Liver (tissue), 9 donors: ENCODE measurements around the gene MCF2L2. TPM values are rescaled to one million over a fixed set of nuclear protein-coding genes. Genes with fewer than 3 reads are reported as not detected.

Experiments used
- DNase-seq: peaks from one replicate; pipeline ENCODE4 v3.0.0-alpha.2; 2017; ENCODE audit warnings: low spot score
- H3K27ac ChIP-seq, 2 donors: one replicate each; pipeline ENCODE4 v1.7.0; 2013; ENCODE audit warnings: inconsistent platforms in 2 of 2, low read length in 2 of 2, control low read depth in 1 of 2, low read depth in 1 of 2, mild to moderate bottlenecking in 1 of 2
- H3K27me3 ChIP-seq, 4 donors: one replicate each; pipeline versions ENCODE4 v1.6.1 to v1.7.0; 2013; ENCODE audit warnings: low read length in 3 of 4, inconsistent platforms in 1 of 4, mild to moderate bottlenecking in 1 of 4, moderate library complexity in 1 of 4; ENCODE audit not compliant: control insufficient read depth in 4 of 4, insufficient read depth in 4 of 4
- H3K36me3 ChIP-seq, 4 donors: one replicate each; pipeline versions ENCODE4 v1.6.1 to v1.7.0; 2013; ENCODE audit warnings: low read length in 3 of 4, mild to moderate bottlenecking in 3 of 4, low read depth in 1 of 4, moderate library complexity in 1 of 4; ENCODE audit not compliant: control insufficient read depth in 4 of 4, insufficient read depth in 3 of 4
- H3K4me1 ChIP-seq, 4 donors: one replicate each; pipeline versions ENCODE4 v1.6.1 to v1.7.0; 2013; ENCODE audit warnings: low read length in 3 of 4, mild to moderate bottlenecking in 3 of 4, moderate library complexity in 1 of 4; ENCODE audit not compliant: control insufficient read depth in 4 of 4, insufficient read depth in 4 of 4
- H3K4me3 ChIP-seq, 3 donors: one replicate each; pipeline versions ENCODE4 v1.6.1 to v1.7.0; 2013; ENCODE audit warnings: low read length in 3 of 3, control low read depth in 1 of 3, low read depth in 1 of 3, mild to moderate bottlenecking in 1 of 3
- H3K9ac ChIP-seq, 2 donors: one replicate each; pipeline ENCODE4 v1.7.0; 2013; ENCODE audit warnings: low read length in 2 of 2, mild to moderate bottlenecking in 2 of 2, moderate library complexity in 2 of 2, control low read depth in 1 of 2, low read depth in 1 of 2
- H3K9me3 ChIP-seq, 4 donors: one replicate each; pipeline versions ENCODE4 v1.6.1 to v1.7.0; 2013; ENCODE audit warnings: low read length in 3 of 4; ENCODE audit not compliant: control insufficient read depth in 4 of 4
- ATF3 ChIP-seq: IDR thresholded peaks from 2 replicates; pipeline ENCODE4 v1.6.1; 2016; ENCODE audit warnings: antibody characterized with exemption
- CTCF ChIP-seq: fragments of 150-350 bp; IDR thresholded peaks from 2 replicates; pipeline ENCODE4 v1.5.1; 2017; ENCODE audit warnings: improper control_type of control experiment, low read depth, low read length; ENCODE audit not compliant: missing input control
- EGR1 ChIP-seq, 2 donors: IDR thresholded peaks; 2 replicates each; pipeline ENCODE4 v1.6.1; 2016 to 2018; ENCODE audit warnings: antibody characterized with exemption in 2 of 2, low read depth in 2 of 2
- FOXA1 ChIP-seq: IDR thresholded peaks from 2 replicates; pipeline ENCODE4 v1.6.1; 2016; ENCODE audit warnings: antibody characterized with exemption
- FOXA2 ChIP-seq: IDR thresholded peaks from 2 replicates; pipeline ENCODE4 v1.6.1; 2016; ENCODE audit warnings: antibody characterized with exemption
- GABPA ChIP-seq, 2 donors: IDR thresholded peaks in 1 of 2; conservative IDR thresholded peaks in 1 of 2; 2 replicates each; pipeline ENCODE4 v1.6.1; 2016; ENCODE audit warnings: antibody characterized with exemption in 2 of 2, mild to moderate bottlenecking in 1 of 2, moderate library complexity in 1 of 2
- HNF4A ChIP-seq, 2 donors: conservative IDR thresholded peaks; 2 replicates each; pipeline ENCODE4 v1.6.1; 2016; ENCODE audit warnings: antibody characterized with exemption in 2 of 2, mild to moderate bottlenecking in 2 of 2
- HNF4G ChIP-seq: IDR thresholded peaks from 2 replicates; pipeline ENCODE4 v1.6.1; 2016; ENCODE audit warnings: antibody characterized with exemption
- JUND ChIP-seq, 2 donors: IDR thresholded peaks; 2 replicates each; pipeline ENCODE4 v1.6.1; 2016; ENCODE audit warnings: antibody characterized with exemption in 2 of 2
- MAX ChIP-seq: IDR thresholded peaks from 2 replicates; pipeline ENCODE4 v1.6.1; 2016; ENCODE audit warnings: antibody characterized with exemption
- NR2F2 ChIP-seq: IDR thresholded peaks from 2 replicates; pipeline ENCODE4 v1.6.1; 2016; ENCODE audit warnings: antibody characterized with exemption
- RAD21 ChIP-seq, 2 donors: IDR thresholded peaks; 2 replicates each; pipeline ENCODE4 v1.6.1; 2016; ENCODE audit warnings: antibody characterized with exemption in 2 of 2, mild to moderate bottlenecking in 2 of 2
- REST ChIP-seq: IDR thresholded peaks from 2 replicates; pipeline ENCODE4 v1.6.1; 2016; ENCODE audit warnings: antibody characterized with exemption, mild to moderate bottlenecking
- RXRA ChIP-seq, 2 donors: IDR thresholded peaks; 2 replicates each; pipeline ENCODE4 v1.6.1; 2017 to 2018; ENCODE audit warnings: antibody characterized with exemption in 2 of 2, mild to moderate bottlenecking in 1 of 2
- SP1 ChIP-seq: IDR thresholded peaks from 2 replicates; pipeline ENCODE4 v1.6.1; 2018; ENCODE audit warnings: antibody characterized with exemption, mild to moderate bottlenecking
- TAF1 ChIP-seq: conservative IDR thresholded peaks from 2 replicates; pipeline ENCODE4 v1.6.1; 2016; ENCODE audit warnings: antibody characterized with exemption, mild to moderate bottlenecking
- YY1 ChIP-seq: IDR thresholded peaks from 2 replicates; pipeline ENCODE4 v1.6.1; 2016; ENCODE audit warnings: antibody characterized with exemption, mild to moderate bottlenecking
- ZBTB33 ChIP-seq: IDR thresholded peaks from 2 replicates; pipeline ENCODE4 v1.6.1; 2016; ENCODE audit warnings: antibody characterized with exemption
- WGBS: extraction: QIAGEN DNeasy Blood & Tissue Kit; methylation state at CpG from one replicate; pipeline ENCODE4 v1.1.7; 2013; 5-methylcytosine and 5-hydroxymethylcytosine counted together
- polyA plus RNA-seq, 2 donors: library from polyadenylated mRNA; stranded (reverse) in 1 of 2; unstranded in 1 of 2; fragments of 200-250 nt in 1 of 2; fragments of >200 nt in 1 of 2; fragmentation: Nextera tagmentation in 1 of 2; extraction: Ambion mirVana in 1 of 2; gene quantifications; one replicate each; pipeline versions ENCODE4 v1.2.1 to v1.2.3, GENCODE V29; 2013 to 2015
- total RNA-seq, 2 donors: library from RNA; depleted of rRNA; stranded (reverse); fragments of >200 nt; gene quantifications; one replicate each; pipeline ENCODE4 v1.2.3, GENCODE V29; 2014
- donor health status: healthy.
- donor health status: healthy.
- donor health status: healthy.
- donor health status: healthy.
- donor health status: healthy.

Gene MCF2L2
- total and polyA plus RNA-seq, 4 donors, result 0.02 to 0.47 (median 0.17) TPM; not detected in 1

GRCh38 chr3:183178833-183179549 is 249.4 kb downstream of the MCF2L2 start:
- no peak for TF ChIP-seq GABPA (IDR thresholded peaks at IDR 0.05 in 1 of 2, conservative IDR thresholded peaks at IDR 0.05 in 1 of 2)
- TF ChIP-seq SP1, result no peak
- no peak for TF ChIP-seq RAD21 (IDR thresholded peaks at IDR 0.05)
- TF ChIP-seq ATF3, result no peak
- no peak for TF ChIP-seq FOXA1
- no peak for TF ChIP-seq HNF4G
- TF ChIP-seq REST, result no peak
- no peak for TF ChIP-seq CTCF
- no peak for TF ChIP-seq FOXA2
- TF ChIP-seq JUND (IDR thresholded peaks at IDR 0.05), result no peak
- TF ChIP-seq TAF1, result no peak
- no peak for TF ChIP-seq MAX
- TF ChIP-seq HNF4A (conservative IDR thresholded peaks at IDR 0.05), result no peak
- TF ChIP-seq NR2F2, result no peak
- no peak for TF ChIP-seq EGR1 (IDR thresholded peaks at IDR 0.05; ENCODE audit: low read depth in 2 of 2)
- no peak for TF ChIP-seq YY1
- TF ChIP-seq RXRA (IDR thresholded peaks at IDR 0.05), result no peak
- no peak for TF ChIP-seq ZBTB33
- Histone ChIP-seq H3K4me3 (peak overlapping the region in 2 of 3 donors; percentile 4 to 50), H3K4me1 (peaks cover 7 to 11% (median 10%) of the 10 kb centered on the region in 4 donors), H3K27ac (no peak overlapping the region), H3K36me3 (no peaks in the 10 kb centered on the region), H3K9me3 (no peaks in the 10 kb centered on the region), H3K9ac (no peak overlapping the region), H3K27me3 (peaks cover 0 to 8% (median 3%) of the 10 kb centered on the region in 4 donors)
- peak; percentile 46 for DNase-seq
- 2% methylated on average over 68 of the region's 68 CpGs for WGBS
